Breast epithelium (tissue), 4 donors: ENCODE results near the gene GIMAP1. TPM values are rescaled to one million over a fixed set of nuclear protein-coding genes. Genes with fewer than 3 reads are reported as not detected.
A peak's percentile ranks its signal among the peaks of the same experiment; 100 is the strongest.

Experiments
- DNase-seq, 2 donors: peaks; one replicate each; pipeline ENCODE4 v3.0.0-alpha.2; 2019; ENCODE audit warnings: low spot score in 2 of 2
- H3K27ac ChIP-seq, 2 donors: fragments of 200-600 bp; sonication (generic) in 1 of 2; one replicate each; pipeline ENCODE4 v1.5.1; 2016 to 2019; ENCODE audit warnings: mild to moderate bottlenecking in 1 of 2
- H3K27me3 ChIP-seq, 2 donors: fragments of 200-600 bp; sonication (generic) in 1 of 2; one replicate each; pipeline versions ENCODE4 v1.5.1 to v1.6.0; 2017 to 2019; ENCODE audit warnings: control low read depth in 1 of 2, mild to moderate bottlenecking in 1 of 2
- H3K36me3 ChIP-seq: fragments of 200-600 bp; one replicate; pipeline ENCODE4 v1.5.1; 2019
- H3K4me1 ChIP-seq, 2 donors: fragments of 200-600 bp; sonication (generic); one replicate each; pipeline ENCODE4 v1.5.1; 2016 to 2019; ENCODE audit warnings: control low read depth in 1 of 2
- H3K4me3 ChIP-seq, 3 donors: fragments of 200-600 bp; sonication (generic); 1 replicate in 2 of 3; 2 replicates in 1 of 3; pipeline ENCODE4 v1.5.1; 2016 to 2019; ENCODE audit warnings: mild to moderate bottlenecking in 3 of 3, moderate library complexity in 2 of 3
- H3K9me3 ChIP-seq, 2 donors: fragments of 200-600 bp; sonication (generic) in 1 of 2; one replicate each; pipeline ENCODE4 v1.5.1; 2016 to 2019; ENCODE audit warnings: control low read depth in 1 of 2
- POLR2A ChIP-seq: fragments of 450-650 bp; IDR thresholded peaks from one replicate; pipeline ENCODE4 v1.6.1; 2016; ENCODE audit warnings: antibody characterized with exemption, mild to moderate bottlenecking, moderate library complexity
- POLR2AphosphoS5 ChIP-seq, 3 donors: sonication (generic); formaldehyde crosslinking; IDR thresholded peaks; one replicate each; pipeline ENCODE4 v1.6.1; 2017; ENCODE audit warnings: antibody characterized with exemption in 3 of 3
- intact Hi-C: fragments of 100-400 bp; cut with DNase I; formaldehyde crosslinking; loops from one replicate; pipeline ENCODE4 v1.15.1; 2023; ENCODE audit warnings: low total_unique reads
- total RNA-seq, 3 donors: library from RNA; depleted of rRNA; stranded (reverse); fragments of >200 nt; gene quantifications; one replicate each; pipeline ENCODE4 v1.1.0, GENCODE V29; 2016
- TF ChIP-seq, protein P1 (sequence below), 3 donors: fragments of 450-650 bp; IDR thresholded peaks; one replicate each; pipeline ENCODE4 v1.5.1; 2016 to 2017; ENCODE audit warnings: antibody characterized with exemption in 3 of 3, mild to moderate bottlenecking in 3 of 3, moderate library complexity in 3 of 3

Gene GIMAP1
- total RNA-seq, 3 donors from 2014 or later, result 3.5 to 9.0 (median 6.6) TPM

- Histone ChIP-seq H3K36me3 (no peaks in the 10 kb centered on the region), H3K4me3 (no peak overlapping the region), H3K4me1 (no peaks in the 10 kb centered on the region), H3K27me3 (no peaks in the 10 kb centered on the region), H3K9me3 (no peaks in the 10 kb centered on the region), H3K27ac (no peak overlapping the region)
- TF ChIP-seq POLR2AphosphoS5 (IDR thresholded peaks at IDR 0.05) (no peak), POLR2A (no peak)
- TF ChIP-seq, protein P1, sequence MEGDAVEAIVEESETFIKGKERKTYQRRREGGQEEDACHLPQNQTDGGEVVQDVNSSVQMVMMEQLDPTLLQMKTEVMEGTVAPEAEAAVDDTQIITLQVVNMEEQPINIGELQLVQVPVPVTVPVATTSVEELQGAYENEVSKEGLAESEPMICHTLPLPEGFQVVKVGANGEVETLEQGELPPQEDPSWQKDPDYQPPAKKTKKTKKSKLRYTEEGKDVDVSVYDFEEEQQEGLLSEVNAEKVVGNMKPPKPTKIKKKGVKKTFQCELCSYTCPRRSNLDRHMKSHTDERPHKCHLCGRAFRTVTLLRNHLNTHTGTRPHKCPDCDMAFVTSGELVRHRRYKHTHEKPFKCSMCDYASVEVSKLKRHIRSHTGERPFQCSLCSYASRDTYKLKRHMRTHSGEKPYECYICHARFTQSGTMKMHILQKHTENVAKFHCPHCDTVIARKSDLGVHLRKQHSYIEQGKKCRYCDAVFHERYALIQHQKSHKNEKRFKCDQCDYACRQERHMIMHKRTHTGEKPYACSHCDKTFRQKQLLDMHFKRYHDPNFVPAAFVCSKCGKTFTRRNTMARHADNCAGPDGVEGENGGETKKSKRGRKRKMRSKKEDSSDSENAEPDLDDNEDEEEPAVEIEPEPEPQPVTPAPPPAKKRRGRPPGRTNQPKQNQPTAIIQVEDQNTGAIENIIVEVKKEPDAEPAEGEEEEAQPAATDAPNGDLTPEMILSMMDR (IDR thresholded peaks at IDR 0.05), result no peak
- DNase-seq, result no peak
- intact Hi-C loops, result no loop called here
Measured at GRCh38 chr7:150734254-150734653, 17.8 kb downstream of the GIMAP1 start.

DNA sequence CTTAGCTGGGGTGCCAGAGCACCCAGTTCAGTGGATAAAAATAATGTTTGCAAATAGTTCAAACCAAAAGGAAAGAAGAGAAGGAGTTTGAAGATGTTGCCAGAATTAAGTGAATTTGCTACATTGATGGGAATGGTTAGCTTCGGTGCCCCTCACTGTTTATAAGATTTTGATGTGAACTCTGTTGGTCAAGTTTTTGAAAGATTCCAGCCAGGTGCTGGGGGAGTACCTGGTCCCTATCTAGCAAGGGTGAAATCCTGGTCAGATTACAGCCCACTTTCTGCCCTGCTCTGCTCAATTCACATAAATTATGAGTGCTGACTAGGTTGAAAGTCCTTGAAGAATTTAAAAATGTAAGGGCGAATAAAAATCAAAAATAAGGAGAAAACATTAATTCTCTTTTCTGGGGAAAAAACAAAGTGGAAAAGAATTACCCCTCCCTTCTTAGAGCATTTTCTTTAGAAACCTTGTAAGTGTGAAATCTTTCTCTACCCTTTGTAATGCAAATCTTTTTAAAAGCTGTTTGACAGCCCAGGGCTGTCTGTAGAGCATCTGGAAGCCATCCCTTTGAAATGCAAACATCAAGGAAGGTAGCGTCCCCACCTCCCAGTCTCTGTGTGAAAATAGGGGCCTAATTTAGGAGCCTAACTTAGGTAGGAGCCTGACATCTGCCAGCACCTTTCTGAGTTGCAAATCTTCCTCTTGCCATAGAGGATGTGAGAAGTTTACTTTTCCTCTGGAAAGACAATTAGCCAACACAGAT lies 19.4 kb downstream of the GIMAP1 start:
- DNase-seq, result no peak
- intact Hi-C loops, result no loop called here
- Histone ChIP-seq H3K4me3 (no peak overlapping the region), H3K27ac (peak overlapping the region in 1 of 2 donors; percentile 84), H3K27me3 (no peaks in the 10 kb centered on the region), H3K9me3 (no peaks in the 10 kb centered on the region), H3K4me1 (no peaks in the 10 kb centered on the region), H3K36me3 (no peaks in the 10 kb centered on the region)
- no peak for TF ChIP-seq POLR2A
- TF ChIP-seq POLR2AphosphoS5 (IDR thresholded peaks at IDR 0.05), result no peak
- TF ChIP-seq, protein P1 (IDR thresholded peaks at IDR 0.05), result no peak

- intact Hi-C loops, result no loop called here
- Histone ChIP-seq H3K4me3 (peak overlapping the region; percentile 40 to 68 (median 43)), H3K36me3 (no peaks in the 10 kb centered on the region), H3K4me1 (no peaks in the 10 kb centered on the region), H3K9me3 (no peaks in the 10 kb centered on the region), H3K27me3 (no peaks in the 10 kb centered on the region), H3K27ac (peak overlapping the region; percentile 38 to 84)
- TF ChIP-seq, protein P1 (IDR thresholded peaks at IDR 0.05), result no peak
- TF ChIP-seq POLR2AphosphoS5 (IDR thresholded peaks at IDR 0.05), result no peak
- no peak for TF ChIP-seq POLR2A
- no peak for DNase-seq
Measured at GRCh38 chr7:150736864-150737263, 20.5 kb downstream of the GIMAP1 start.

DNA sequence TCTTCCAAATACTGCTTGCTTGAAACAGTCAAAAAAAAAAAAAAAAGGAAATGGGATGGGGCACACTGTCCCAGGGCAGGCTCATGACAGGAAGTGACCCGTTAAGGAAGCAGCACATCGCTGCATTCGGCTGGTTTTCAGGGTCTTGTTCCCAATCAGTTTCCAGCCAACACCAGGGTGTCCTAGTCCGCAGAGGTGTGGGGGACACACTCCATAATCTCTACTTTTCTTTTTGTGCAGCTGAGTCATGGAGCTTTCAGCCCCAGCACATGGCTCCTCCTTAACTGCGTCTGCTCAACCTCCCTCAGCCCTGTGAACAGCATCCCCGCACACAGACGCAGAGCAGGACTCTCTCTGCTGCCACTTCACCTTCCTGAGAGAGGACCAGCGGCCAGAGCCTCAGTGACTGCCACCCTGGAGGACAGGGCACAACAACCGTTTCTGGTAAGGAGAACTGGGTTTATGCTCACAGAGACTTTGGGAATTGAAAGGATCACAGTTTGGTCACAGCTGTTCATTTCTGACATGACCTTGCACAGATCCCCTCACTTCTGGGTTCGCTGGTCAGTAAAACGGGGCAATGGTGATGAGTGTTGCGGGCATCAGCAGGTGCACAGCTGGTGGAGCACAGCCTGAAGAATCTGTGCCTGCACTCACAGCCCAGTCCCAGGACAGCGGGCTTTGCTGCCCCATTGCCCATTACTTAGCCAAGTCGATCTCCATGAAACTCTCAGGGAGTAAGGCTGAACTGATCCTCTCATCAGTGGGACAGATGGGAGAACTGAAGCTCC lies 21.0 kb downstream of the GIMAP1 start, which contains the start of gene GIMAP5:
Gene GIMAP5 (plus strand): TSS at position 154 of the 791 bp plus-strand sequence. CDS start 3,467 bp downstream, outside the sequence.
- intact Hi-C loops, result no loop called here
- DNase-seq, result no peak
- no peaks in the 10 kb centered on the region for H3K9me3 ChIP-seq
- no peaks in the 10 kb centered on the region for H3K4me1 ChIP-seq
- H3K4me3 ChIP-seq, result peak within 1 kb of the TSS; percentile 40 to 68 (median 43)
- H3K27me3 ChIP-seq, result no peaks in the 10 kb centered on the region
- peak within 1 kb of the TSS; percentile 38 to 84 for H3K27ac ChIP-seq
- no peak for TF ChIP-seq POLR2AphosphoS5 (IDR thresholded peaks at IDR 0.05)
- H3K36me3 ChIP-seq, result no peaks in the 10 kb centered on the region

- no peaks in the 10 kb centered on the region for H3K27me3 ChIP-seq
- no peak for DNase-seq
- peak overlapping the region; percentile 1 to 84 for H3K27ac ChIP-seq
- H3K9me3 ChIP-seq, result no peaks in the 10 kb centered on the region
- intact Hi-C loops, result no loop called here
- no peaks in the 10 kb centered on the region for H3K36me3 ChIP-seq
- H3K4me1 ChIP-seq, result no peaks in the 10 kb centered on the region
- H3K4me3 ChIP-seq, result peak overlapping the region; percentile 40 to 68 (median 43)
- no peak for TF ChIP-seq POLR2AphosphoS5 (IDR thresholded peaks at IDR 0.05)
- TF ChIP-seq, protein P1 (IDR thresholded peaks at IDR 0.05), result no peak
- no peak for TF ChIP-seq POLR2A
Measured at GRCh38 chr7:150738092-150738491, 21.7 kb downstream of the GIMAP1 start.
